Panc1 (cell line): ENCODE results near the gene TACO1. TPM values are rescaled to one million over a fixed set of nuclear protein-coding genes. Genes with fewer than 3 reads are reported as not detected.
A peak's percentile ranks its signal among the peaks of the same experiment; 100 is the strongest.

Experiments
- ATAC-seq: fragments of 200-7000 bp; cut with Tn5 transposase; 2 replicates; pipeline ENCODE4 v1.9.1; 2020; ENCODE audit warnings: mild to moderate bottlenecking, moderate library complexity
- BruUV-seq: library from RNA; stranded (reverse); fragments of 400-500 nt; replicated peaks from 2 replicates; lab custom pipeline; 2021; lab: Mats Ljungman, UMichigan
- CTCF ChIA-PET: fragments of 300-600 bp; sonication (Branson Sonifier 250); formaldehyde crosslinking; loops from one replicate; lab custom pipeline; 2022; ENCODE audit warnings: antibody characterized with exemption; lab: Charles Lee
- POLR2A ChIA-PET: fragments of 300-600 bp; sonication (Branson Sonifier 250); formaldehyde crosslinking; loops from one replicate; lab custom pipeline; 2022; ENCODE audit warnings: antibody characterized with exemption; lab: Charles Lee
- DNase-seq: peaks from one replicate; pipeline ENCODE4 v3.0.0-alpha.2; 2010; ENCODE audit warnings: low read depth, low spot score
- H3K27ac ChIP-seq: 2 replicates; pipeline ENCODE4 v1.5.1; 2011; ENCODE audit warnings: mild to moderate bottlenecking, low read length, inconsistent platforms
- H3K27me3 ChIP-seq: fragments of 200-500 bp; sonication (Bioruptor generic); 2 replicates; pipeline ENCODE4 v1.6.0; 2014; ENCODE audit warnings: low read length, inconsistent platforms; ENCODE audit not compliant: control insufficient read depth, insufficient read depth
- H3K36me3 ChIP-seq: fragments of 200-500 bp; sonication (Bioruptor generic); 2 replicates; pipeline ENCODE4 v1.5.1; 2014; ENCODE audit warnings: inconsistent platforms, mild to moderate bottlenecking, low read length, moderate library complexity; ENCODE audit not compliant: control insufficient read depth, insufficient read depth
- H3K4me1 ChIP-seq: 2 replicates; pipeline ENCODE4 v1.5.1; 2011; ENCODE audit warnings: inconsistent platforms, mild to moderate bottlenecking, low read length, moderate library complexity; ENCODE audit not compliant: control insufficient read depth, insufficient read depth
- H3K4me3 ChIP-seq, 2 experiments: 2 replicates each; pipeline ENCODE4 v1.5.1; 2011 to 2012; ENCODE audit warnings: low read depth in 2 of 2, low read length in 2 of 2, mild to moderate bottlenecking in 2 of 2, inconsistent platforms in 1 of 2, moderate library complexity in 1 of 2
- H3K9me3 ChIP-seq: fragments of 200-500 bp; sonication (Bioruptor generic); 2 replicates; pipeline ENCODE4 v1.5.1; 2014; ENCODE audit warnings: low read depth, mild to moderate bottlenecking, inconsistent platforms, low read length, moderate library complexity; ENCODE audit not compliant: control insufficient read depth, insufficient read depth
- POLR2AphosphoS5 ChIP-seq: IDR thresholded peaks from 2 replicates; pipeline ENCODE4 v1.6.1; 2012; ENCODE audit warnings: mild to moderate bottlenecking, low read depth, low read length, moderate library complexity
- SIN3A ChIP-seq: IDR thresholded peaks from 2 replicates; pipeline ENCODE4 v1.6.1; 2012; ENCODE audit warnings: low read depth, mild to moderate bottlenecking, low read length, moderate library complexity, borderline replicate concordance; ENCODE audit not compliant: insufficient read depth
- TCF7L2 ChIP-seq: IDR thresholded peaks from 2 replicates; pipeline ENCODE4 v1.6.1; 2011; ENCODE audit warnings: mild to moderate bottlenecking, low read depth, low read length, inconsistent platforms
- in situ Hi-C: cut with HindIII; loops from 2 replicates; pipeline ENCODE4 v1.10.0; 2016; ENCODE audit warnings: low sequenced_read_pairs, low pct_unique_long_range_greater_than_20kb
- intact Hi-C: fragments of 100-400 bp; cut with micrococcal nuclease; formaldehyde crosslinking; loops from one replicate; pipeline ENCODE4 v1.10.0; 2022; ENCODE audit not compliant: unreplicated experiment
- total RNA-seq: library from RNA; stranded (reverse); gene quantifications from one replicate; pipeline ENCODE4 v1.2.1, GENCODE V29; 2021; ENCODE audit not compliant: unreplicated experiment
- TF ChIP-seq, protein P1 (sequence below), 2 experiments: IDR thresholded peaks; 2 replicates each; pipeline ENCODE4 v1.6.1; 2011 to 2012; ENCODE audit warnings: low read depth in 2 of 2, control low read depth in 1 of 2, low read length in 1 of 2, mild to moderate bottlenecking in 1 of 2, moderate library complexity in 1 of 2; ENCODE audit not compliant: insufficient read depth in 1 of 2

TACO1 gene
- total RNA-seq, 1 experiment from 2014 or later, result 17.9 TPM

DNA sequence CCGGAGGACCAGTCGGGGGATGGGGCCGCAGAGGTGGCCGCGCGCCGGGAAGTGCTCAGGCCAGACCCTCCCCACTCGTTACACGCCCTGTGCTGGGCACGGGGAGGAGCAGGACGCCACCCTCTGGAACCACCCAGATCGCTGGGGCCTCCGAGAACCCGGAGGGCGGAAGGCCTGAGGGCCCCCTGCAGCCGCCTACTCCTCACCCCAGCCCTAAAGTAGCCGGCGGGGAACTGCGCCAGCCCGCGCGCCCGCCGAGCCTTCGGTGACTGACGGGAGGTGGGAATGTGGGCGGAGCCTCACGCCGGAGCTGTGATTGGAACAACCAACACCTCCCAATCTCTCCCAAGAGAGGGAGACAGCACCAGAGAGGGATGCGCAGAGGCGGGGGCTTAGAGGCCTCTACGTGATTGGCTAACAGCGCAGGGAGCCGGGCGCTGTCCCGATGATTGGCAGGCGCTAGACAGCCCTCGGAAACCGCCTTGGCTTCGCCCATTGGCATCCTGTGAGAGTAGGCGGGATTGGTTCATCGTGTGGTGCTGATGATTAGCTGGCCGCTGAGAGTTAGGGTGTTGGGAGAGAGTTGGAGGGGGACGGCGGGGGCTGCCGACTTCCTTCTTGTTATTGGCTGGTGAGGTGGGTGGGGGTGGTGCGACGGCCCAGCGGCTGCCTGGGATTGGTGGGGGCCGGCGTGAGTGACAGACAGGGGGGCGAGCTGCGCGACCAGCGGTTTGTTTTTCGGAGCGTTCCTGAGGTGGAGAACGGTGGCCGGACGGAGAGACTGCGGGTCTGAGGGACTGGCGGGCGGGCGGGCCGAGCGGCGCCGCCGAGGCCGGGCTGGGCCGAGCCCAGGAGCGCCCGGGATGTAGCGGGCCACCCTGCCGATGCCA is 21.2 kb downstream of the TACO1 start, which contains the start of gene MAP3K3:
Gene MAP3K3, plus strand, starts transcription at position 734 of the 890 bp plus-strand sequence. CDS start 343 bp downstream, outside the sequence.
- H3K9me3 ChIP-seq, result no peaks in the 10 kb centered on the region
- POLR2A ChIA-PET, result interaction anchor here (0.6 kb wide), 1 partner anchor 143 kb away, joined by 6 read pairs; no protein-coding TSS in a partner anchor
- H3K27me3 ChIP-seq, result no peaks in the 10 kb centered on the region
- peaks cover 5% of the 10 kb centered on the region; the same call in 1 of the 2 replicates for H3K36me3 ChIP-seq
- peak; percentile 94 for ATAC-seq
- peaks cover 22% of the 10 kb centered on the region for H3K4me1 ChIP-seq
- H3K27ac ChIP-seq, result peak within 1 kb of the TSS; percentile 77
- intact Hi-C loops, result no loop called here
- DNase-seq, result peak; percentile 96
- TF ChIP-seq POLR2AphosphoS5, result peak; percentile 81
- TF ChIP-seq, protein P1, sequence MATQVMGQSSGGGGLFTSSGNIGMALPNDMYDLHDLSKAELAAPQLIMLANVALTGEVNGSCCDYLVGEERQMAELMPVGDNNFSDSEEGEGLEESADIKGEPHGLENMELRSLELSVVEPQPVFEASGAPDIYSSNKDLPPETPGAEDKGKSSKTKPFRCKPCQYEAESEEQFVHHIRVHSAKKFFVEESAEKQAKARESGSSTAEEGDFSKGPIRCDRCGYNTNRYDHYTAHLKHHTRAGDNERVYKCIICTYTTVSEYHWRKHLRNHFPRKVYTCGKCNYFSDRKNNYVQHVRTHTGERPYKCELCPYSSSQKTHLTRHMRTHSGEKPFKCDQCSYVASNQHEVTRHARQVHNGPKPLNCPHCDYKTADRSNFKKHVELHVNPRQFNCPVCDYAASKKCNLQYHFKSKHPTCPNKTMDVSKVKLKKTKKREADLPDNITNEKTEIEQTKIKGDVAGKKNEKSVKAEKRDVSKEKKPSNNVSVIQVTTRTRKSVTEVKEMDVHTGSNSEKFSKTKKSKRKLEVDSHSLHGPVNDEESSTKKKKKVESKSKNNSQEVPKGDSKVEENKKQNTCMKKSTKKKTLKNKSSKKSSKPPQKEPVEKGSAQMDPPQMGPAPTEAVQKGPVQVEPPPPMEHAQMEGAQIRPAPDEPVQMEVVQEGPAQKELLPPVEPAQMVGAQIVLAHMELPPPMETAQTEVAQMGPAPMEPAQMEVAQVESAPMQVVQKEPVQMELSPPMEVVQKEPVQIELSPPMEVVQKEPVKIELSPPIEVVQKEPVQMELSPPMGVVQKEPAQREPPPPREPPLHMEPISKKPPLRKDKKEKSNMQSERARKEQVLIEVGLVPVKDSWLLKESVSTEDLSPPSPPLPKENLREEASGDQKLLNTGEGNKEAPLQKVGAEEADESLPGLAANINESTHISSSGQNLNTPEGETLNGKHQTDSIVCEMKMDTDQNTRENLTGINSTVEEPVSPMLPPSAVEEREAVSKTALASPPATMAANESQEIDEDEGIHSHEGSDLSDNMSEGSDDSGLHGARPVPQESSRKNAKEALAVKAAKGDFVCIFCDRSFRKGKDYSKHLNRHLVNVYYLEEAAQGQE (IDR thresholded peaks at IDR 0.05; ENCODE audit: insufficient read depth in 1 of 2, low read depth in 2 of 2, low read length in 1 of 2), result no peak
- in situ Hi-C loops, result no loop called here
- CTCF ChIA-PET, result interaction anchor here (0.9 kb wide), 1 partner anchor 10 kb away, joined by 4 read pairs; no protein-coding TSS in a partner anchor
- no TSS peak for BruUV-seq
- H3K4me3 ChIP-seq, result peak within 1 kb of the TSS; percentile 70 to 76

DNA sequence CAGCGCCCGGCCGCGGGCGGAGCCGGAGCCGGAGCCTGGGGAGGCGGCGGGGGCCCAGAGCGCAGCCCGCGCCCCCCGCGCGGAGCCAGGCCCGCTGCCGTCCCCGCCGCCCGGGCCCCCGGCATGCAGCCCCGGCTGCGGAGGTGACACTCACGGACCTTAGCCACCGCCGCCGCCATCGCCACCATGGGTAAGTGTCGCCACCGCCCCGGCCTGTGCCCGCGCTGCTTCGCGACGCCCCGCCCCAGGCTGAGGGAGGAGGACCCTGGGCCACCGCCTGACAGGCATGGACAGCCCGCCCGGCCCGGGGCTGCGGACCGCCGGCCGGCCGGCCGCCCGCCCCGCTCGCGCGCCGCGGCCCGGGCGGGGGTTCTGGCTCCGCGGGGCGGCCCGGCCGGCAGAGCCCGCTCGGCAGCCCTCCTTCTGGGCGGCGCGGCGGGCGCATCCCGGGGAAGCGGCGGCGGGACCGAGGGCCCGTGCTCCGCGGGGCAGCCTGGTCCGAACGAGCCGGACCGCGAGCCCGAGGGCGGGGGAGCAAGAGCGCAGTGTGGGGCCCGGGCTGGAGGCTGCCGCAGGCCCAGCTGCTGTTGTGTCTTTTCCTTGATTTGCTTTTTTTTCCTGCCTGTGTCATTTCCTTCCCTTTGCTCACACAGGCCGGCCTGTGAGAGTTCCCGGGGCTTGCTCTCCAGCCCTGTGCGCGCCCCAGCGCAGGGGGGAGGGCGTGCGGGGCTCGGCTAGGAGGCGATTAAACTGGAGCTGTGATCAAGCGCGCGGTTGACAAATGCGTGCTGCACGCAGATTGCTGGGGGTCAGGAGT is 22.1 kb downstream of the TACO1 start:
- H3K4me1 ChIP-seq, result peaks cover 22% of the 10 kb centered on the region
- CTCF ChIA-PET, result no interaction called here
- POLR2A ChIA-PET, result no interaction called here
- peak overlapping the region; percentile 70 to 76 for H3K4me3 ChIP-seq
- no TSS peak for BruUV-seq
- peak; percentile 79 for ATAC-seq
- no peaks in the 10 kb centered on the region for H3K9me3 ChIP-seq
- in situ Hi-C loops, result no loop called here
- peak overlapping the region; percentile 44; the same call in 1 of the 2 replicates for H3K27ac ChIP-seq
- no peaks in the 10 kb centered on the region for H3K27me3 ChIP-seq
- intact Hi-C loops, result no loop called here
- no peak for TF ChIP-seq TCF7L2
- 0 out of 2 replicates have a peak, but pooled peaks have one; percentile 63 for TF ChIP-seq SIN3A
- H3K36me3 ChIP-seq, result peaks cover 5% of the 10 kb centered on the region; the same call in 1 of the 2 replicates
- no peak for DNase-seq
